GM21526 (cell line): ENCODE results near the gene SNORC.

Source experiments
- ATAC-seq: cut with Tn5 transposase; IDR thresholded peaks from one replicate; pipeline ENCODE4 v1.9.1; 2021; ENCODE audit warnings: moderate library complexity; ENCODE audit not compliant: unreplicated experiment, low FRiP score

Gene SNORC

GRCh38 chr2:232866104-232866503 lies 4.0 kb upstream of the SNORC start:
- no peak for ATAC-seq

- ATAC-seq: no peak
Observed at GRCh38 chr2:232869138-232870017, 686 bp upstream of the SNORC start.

GRCh38 chr2:232870766-232871371 lies 805 bp downstream of the SNORC start:
- ATAC-seq: no peak

- no peak for ATAC-seq
Observed at GRCh38 chr2:232871418-232871834, 1.4 kb downstream of the SNORC start.

- no peak for ATAC-seq
Observed at GRCh38 chr2:232871835-232872736, 2.0 kb downstream of the SNORC start.

- ATAC-seq: no peak
Observed at GRCh38 chr2:232872826-232873225, 2.8 kb downstream of the SNORC start.

- no peak for ATAC-seq
Observed at GRCh38 chr2:232873292-232873908, 3.3 kb downstream of the SNORC start.

- no peak for ATAC-seq
Observed at GRCh38 chr2:232873909-232874641, 4.0 kb downstream of the SNORC start.

GRCh38 chr2:232874677-232875223 lies 4.7 kb downstream of the SNORC start:
- ATAC-seq: no peak

GRCh38 chr2:232875256-232876121 lies 5.4 kb downstream of the SNORC start:
- no peak for ATAC-seq

GRCh38 chr2:232876161-232876977 lies 6.3 kb downstream of the SNORC start:
- ATAC-seq: no peak

- ATAC-seq: no peak
Observed at GRCh38 chr2:232876978-232877441, 6.9 kb downstream of the SNORC start.

GRCh38 chr2:232877940-232878511 lies 8.0 kb downstream of the SNORC start:
- ATAC-seq: no peak

GRCh38 chr2:232878855-232879617 lies 9.0 kb downstream of the SNORC start:
- no peak for ATAC-seq

- ATAC-seq: no peak
Observed at GRCh38 chr2:232879618-232880494, 9.8 kb downstream of the SNORC start.
